Renal pelvis (tissue), 4 donors: Measurements from ENCODE around the gene KCNK1. TPM values are rescaled to one million over a fixed set of nuclear protein-coding genes. Genes with fewer than 3 reads are reported as not detected.
"Not testable (repeated sequence)": the region's sequence is repeated elsewhere in the genome, so short reads cannot be mapped to it uniquely, and the experiment has no call there.

Experiments
- DNase-seq: peaks from one replicate; pipeline ENCODE4 v3.0.0-alpha.2; 2013
- polyA plus RNA-seq, 3 donors: library from polyadenylated mRNA; unstranded; fragments of 120-200 nt; gene quantifications; one replicate each; pipeline ENCODE4 v1.2.1, GENCODE V29; 2013; ENCODE audit not compliant: insufficient read length in 3 of 3

The KCNK1 gene
- polyA plus RNA-seq, 3 donors, result 6.5 to 9.0 (median 6.9) TPM

- no peak for DNase-seq
These were observed 51.1 kb downstream of the KCNK1 start for GRCh38 chr1:233664804-233665574.

- no peak for DNase-seq
These were observed 51.8 kb downstream of the KCNK1 start for GRCh38 chr1:233665575-233666270.

GRCh38 chr1:233667741-233668140 lies 53.8 kb downstream of the KCNK1 start:
- no peak for DNase-seq

- no peak for DNase-seq
These were observed 54.3 kb downstream of the KCNK1 start for GRCh38 chr1:233668146-233668724.

GRCh38 chr1:233668725-233669294 lies 54.9 kb downstream of the KCNK1 start:
- DNase-seq, result no peak

- DNase-seq, result not testable (repeated sequence)
These were observed 56.5 kb downstream of the KCNK1 start for GRCh38 chr1:233670363-233670762.

GRCh38 chr1:233671286-233671685 lies 57.4 kb downstream of the KCNK1 start:
- no peak for DNase-seq

GRCh38 chr1:233672732-233673131 lies 58.8 kb downstream of the KCNK1 start:
- DNase-seq, result no peak

GRCh38 chr1:233673261-233673946 lies 59.5 kb downstream of the KCNK1 start:
- no peak for DNase-seq

GRCh38 chr1:233673947-233674431 lies 60.1 kb downstream of the KCNK1 start:
- no peak for DNase-seq

GRCh38 chr1:233675446-233675845 lies 61.5 kb downstream of the KCNK1 start:
- no peak for DNase-seq

GRCh38 chr1:233675893-233676292 lies 62.0 kb downstream of the KCNK1 start:
- no peak for DNase-seq

- no peak for DNase-seq
These were observed 63.9 kb downstream of the KCNK1 start for GRCh38 chr1:233677690-233678354.

GRCh38 chr1:233679030-233679429 lies 65.1 kb downstream of the KCNK1 start:
- no peak for DNase-seq

- no peak for DNase-seq
These were observed 65.9 kb downstream of the KCNK1 start for GRCh38 chr1:233679591-233680373.

- no peak for DNase-seq
These were observed 67.4 kb downstream of the KCNK1 start for GRCh38 chr1:233681285-233681684.

GRCh38 chr1:233686653-233687052 lies 72.7 kb downstream of the KCNK1 start:
- not testable (repeated sequence) for DNase-seq

GRCh38 chr1:233689017-233689747 lies 75.3 kb downstream of the KCNK1 start:
- DNase-seq, result no peak

- no peak for DNase-seq
These were observed 75.9 kb downstream of the KCNK1 start for GRCh38 chr1:233689748-233690254.

- no peak for DNase-seq
These were observed 82.0 kb downstream of the KCNK1 start for GRCh38 chr1:233695901-233696300.
